A172 (cell line): Measurements from ENCODE around the gene PRDM16. TPM values are rescaled to one million over a fixed set of nuclear protein-coding genes. Genes with fewer than 3 reads are reported as not detected.

Experiments used
- DNase-seq: peaks from one replicate; pipeline ENCODE4 v3.0.0-alpha.2; 2015; ENCODE audit warnings: low spot score
- total RNA-seq: library from RNA; depleted of rRNA; stranded (reverse); fragments of >200 nt; shearing (Covaris generic); gene quantifications from 2 replicates; pipeline ENCODE4 v1.2.3, GENCODE V29; 2014

The PRDM16 gene
- total RNA-seq, 1 experiment from 2014 or later, result 0.84 TPM

DNA sequence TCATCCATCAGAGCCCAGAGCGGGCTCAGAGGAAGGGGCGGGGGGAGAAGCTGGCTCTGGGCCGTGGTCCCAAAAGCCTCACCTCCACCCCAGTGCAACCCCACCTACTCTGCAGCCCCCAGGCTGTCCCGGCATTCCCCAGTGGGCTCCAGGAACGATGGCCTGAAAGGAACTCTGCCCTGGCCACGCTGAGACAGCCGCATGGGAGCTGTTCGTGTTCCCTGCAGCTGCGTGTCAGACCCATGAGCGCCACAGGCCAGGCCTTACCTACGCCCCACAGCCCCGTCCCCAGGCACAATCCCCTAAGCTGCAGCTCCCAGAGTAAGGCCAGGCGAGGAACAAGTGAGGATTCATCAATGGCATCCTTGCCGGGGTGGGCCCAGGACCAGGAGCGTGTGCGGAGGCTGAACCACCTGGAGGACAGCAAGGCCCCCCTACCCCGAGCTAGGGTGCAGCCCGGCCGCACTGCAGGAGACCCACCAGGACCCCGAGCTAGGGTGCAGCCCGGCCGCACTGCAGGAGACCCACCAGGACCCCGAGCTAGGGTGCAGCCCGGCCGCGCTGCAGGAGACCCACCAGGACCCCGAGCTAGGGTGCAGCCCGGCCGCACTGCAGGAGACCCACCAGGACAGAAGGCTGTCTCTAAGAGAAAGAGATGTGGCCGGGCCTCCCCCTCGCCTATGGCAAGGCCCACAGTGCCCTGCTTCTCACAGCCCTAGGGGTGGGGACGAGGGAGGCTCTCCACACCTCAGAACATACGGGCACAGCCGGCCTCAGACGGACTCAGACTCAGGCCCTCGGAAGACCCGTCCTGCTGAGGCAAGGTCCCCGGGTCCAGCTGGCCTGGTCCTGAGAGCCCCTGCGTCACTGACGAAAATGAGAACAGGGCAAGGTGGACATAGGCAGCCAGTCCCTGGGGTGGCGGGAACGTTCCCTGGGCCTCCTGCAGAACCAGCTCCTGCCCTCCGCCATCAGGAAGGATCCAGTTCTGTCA lies 359.0 kb downstream of the PRDM16 start:
- DNase-seq, result no peak

DNA sequence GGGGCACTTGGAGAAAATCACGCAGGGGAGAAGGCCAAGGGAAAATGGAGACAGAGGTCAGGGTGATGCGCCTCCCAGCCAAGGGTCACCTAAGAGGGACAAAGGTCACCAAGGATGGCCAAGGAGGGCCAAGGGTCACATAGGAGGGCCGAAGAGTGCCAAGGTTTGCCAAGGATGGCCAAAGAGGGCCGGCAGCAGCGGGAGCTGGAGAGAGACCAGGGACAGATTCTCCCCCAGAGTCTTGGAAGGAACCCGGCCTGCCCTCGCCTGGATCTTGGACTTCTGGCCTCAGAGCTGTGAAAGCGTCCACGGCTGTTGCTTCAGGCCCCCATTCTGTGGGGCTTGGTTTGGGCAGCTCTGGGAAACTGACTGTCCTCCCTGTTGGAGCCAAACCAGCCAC lies 359.9 kb downstream of the PRDM16 start:
- DNase-seq, result no peak

DNA sequence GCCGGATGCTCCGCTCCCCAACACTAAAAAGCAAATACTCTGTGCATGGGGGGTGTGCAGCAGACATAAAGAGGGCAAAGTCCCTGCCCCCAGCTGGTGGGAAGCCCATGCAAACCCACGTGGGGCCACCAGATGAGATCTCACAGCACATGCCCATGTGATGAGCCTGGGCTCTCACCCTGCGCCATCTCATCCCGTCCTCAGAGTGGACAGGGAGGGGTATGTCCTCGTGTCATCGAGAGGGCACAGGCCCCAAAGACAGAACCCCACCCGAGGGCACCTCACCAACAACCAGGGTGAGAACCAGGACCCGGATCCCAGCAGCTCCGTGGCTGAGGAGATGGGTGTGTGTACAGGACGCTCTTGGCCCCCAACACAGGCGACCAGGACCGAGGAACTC lies 360.3 kb downstream of the PRDM16 start:
- DNase-seq, result no peak

DNA sequence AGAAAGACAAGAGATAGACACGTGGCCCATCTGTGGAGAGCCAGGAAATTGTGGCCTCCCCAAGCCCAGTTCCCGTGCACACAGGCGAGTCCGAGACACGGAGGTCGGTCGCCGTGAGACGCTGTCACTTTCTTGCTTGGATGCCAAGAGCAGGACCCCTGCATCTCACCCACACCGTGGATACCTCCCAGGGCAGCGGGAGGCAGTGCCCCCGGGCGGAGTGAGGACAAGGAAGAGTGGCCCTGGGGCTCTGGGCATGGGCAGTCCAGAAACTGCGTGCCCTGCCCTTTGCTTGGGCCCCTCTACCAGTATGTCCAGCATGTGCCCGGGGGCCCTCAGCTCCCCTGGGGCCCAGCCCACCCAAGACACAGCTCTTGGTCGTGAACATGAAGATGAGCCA lies 360.8 kb downstream of the PRDM16 start:
- no peak for DNase-seq

DNA sequence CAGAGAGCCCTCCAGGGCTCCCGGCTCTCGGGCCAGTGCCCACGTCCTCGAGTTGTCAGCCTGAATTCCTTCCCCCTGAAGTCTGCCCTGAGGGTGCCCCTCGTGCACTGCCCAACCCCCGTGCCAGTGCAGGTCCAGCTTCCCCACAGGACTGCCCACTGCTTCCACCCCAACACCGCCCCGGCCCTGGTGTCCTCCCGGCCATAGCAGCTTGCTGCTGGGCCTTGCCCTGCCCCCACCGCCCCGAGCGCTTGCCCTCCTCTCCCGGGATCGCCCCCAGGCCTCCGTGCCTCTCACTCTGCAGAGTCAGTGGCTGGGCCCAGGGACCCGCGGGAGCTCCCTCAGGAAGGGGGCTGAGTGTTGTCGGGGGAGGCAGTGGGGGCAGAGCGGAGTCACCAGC lies 361.4 kb downstream of the PRDM16 start:
- no peak for DNase-seq

DNA sequence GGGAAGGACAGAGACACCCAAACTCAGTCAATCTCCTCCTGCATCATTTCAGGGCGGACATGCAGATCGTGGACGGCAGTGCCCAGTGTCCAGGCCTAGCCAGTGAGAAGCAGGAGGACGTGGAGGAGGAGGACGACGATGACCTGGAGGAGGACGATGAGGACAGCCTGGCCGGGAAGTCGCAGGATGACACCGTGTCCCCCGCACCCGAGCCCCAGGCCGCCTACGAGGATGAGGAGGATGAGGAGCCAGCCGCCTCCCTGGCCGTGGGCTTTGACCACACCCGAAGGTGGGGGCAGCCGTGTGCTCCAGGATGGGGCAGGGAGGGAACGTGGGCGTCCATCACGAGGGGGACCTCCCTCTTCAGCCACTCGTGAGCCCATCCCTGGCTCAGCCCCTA lies 361.8 kb downstream of the PRDM16 start:
- DNase-seq, result no peak

DNA sequence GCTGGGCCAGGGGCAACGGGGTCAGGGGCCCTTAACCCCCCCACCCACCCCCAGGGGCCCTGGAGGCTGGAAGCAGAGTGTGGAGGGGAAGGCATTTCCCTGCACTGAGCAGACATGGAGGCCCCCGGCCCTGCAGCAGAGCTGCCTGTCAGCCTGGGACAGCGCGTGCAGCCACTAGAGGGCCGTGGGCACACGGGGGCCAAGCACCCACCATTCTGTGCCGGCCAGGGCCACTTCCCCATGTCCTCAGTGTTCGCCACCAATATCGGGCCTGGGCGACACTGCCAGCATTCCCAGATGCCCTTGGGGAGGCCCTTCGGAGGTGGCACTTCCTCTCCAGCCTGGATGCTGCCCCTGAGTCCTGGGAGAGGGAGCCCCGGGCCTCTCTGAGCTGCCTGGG lies 362.3 kb downstream of the PRDM16 start:
- DNase-seq, result no peak

DNA sequence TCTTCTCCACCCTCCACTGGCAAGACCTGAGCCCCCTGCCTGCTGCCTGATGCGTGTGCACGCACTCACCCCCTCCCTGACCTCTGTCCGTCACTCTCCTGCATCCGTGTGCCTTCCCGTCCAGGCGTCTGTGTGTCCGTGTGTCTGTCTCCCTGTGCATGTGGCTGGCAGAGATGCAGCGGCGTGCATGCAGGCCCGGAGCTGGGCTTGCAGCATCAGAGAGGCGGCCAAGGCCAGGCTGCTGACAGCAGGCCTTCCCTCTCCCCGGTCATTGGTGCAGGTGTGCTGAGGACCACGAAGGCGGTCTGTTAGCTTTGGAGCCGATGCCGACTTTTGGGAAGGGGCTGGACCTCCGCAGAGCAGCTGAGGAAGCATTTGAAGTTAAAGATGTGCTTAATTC lies 362.7 kb downstream of the PRDM16 start:
- no peak for DNase-seq

DNA sequence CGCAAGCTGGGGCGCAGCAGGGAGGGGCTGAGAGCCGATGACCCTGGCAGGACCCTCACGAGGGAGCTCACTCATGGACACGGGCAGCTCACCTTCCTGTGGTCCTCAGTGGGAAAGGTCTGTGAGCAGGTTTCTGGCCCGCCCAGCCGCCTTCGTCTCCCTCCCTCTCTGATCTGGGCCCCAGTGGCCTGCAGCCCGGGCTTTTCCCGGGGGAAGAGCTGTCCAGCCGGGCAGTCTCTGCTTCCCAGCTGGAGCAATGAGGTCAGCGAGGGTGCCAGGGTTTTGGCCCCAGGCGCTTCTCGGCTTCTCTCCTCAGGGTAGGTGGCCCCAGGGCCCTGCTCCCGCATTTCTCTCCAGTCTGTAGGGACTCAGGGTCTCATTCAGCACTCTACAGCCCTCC lies 363.3 kb downstream of the PRDM16 start:
- DNase-seq, result no peak

DNA sequence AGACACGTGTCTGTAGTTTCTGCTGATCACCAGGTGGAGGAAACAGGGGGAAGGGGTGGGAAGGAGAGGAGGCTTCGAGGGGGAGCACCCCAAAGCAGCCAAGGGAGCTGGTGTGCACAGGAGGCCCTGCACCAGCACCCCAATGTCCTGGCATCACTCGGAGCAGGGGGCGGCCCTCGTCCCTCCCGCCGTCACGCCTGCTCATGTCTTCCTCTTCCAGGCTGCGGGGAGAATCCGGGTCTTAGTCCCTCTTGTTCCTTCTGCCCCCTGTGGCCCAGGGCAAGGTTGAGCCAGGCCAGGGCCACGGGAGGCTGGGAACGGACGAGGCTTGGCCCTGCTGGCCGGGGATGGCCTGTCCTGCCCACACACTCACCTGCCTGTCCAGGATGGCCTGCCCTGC lies 364.1 kb downstream of the PRDM16 start:
- DNase-seq, result no peak

DNA sequence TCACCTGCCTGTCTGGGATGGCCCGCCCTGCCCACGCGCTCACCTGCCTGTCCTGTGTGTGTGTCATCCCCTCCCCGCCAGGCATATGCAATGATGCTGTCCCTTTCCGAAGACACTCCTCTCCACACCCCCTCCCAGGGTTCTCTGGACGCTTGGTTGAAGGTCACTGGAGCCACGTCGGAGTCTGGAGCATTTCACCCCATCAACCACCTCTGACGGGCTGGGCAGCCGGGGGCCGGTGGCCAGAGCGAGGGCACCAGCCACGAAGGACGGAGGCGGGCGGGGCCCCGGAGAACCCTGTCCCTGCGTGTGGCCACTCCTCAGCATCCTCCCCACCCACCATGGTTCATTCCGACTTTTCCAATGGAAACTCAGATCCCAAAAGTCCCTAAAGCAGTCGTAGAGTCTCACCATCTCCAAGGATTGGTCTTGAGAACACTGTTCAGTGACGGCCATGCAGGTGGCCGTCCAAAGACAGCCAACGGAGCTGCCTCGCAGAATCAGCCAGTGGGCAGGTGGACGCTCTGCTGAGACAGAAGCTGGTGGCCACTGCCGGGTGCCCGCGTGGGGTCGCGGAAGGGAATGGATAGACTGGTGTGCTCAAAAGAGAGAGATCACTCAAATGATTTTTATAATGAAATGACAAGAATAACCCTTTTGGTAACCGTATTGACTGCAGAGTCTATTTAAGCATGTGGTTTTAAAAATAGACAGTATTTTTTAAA lies 364.8 kb downstream of the PRDM16 start:
- DNase-seq, result no peak

DNA sequence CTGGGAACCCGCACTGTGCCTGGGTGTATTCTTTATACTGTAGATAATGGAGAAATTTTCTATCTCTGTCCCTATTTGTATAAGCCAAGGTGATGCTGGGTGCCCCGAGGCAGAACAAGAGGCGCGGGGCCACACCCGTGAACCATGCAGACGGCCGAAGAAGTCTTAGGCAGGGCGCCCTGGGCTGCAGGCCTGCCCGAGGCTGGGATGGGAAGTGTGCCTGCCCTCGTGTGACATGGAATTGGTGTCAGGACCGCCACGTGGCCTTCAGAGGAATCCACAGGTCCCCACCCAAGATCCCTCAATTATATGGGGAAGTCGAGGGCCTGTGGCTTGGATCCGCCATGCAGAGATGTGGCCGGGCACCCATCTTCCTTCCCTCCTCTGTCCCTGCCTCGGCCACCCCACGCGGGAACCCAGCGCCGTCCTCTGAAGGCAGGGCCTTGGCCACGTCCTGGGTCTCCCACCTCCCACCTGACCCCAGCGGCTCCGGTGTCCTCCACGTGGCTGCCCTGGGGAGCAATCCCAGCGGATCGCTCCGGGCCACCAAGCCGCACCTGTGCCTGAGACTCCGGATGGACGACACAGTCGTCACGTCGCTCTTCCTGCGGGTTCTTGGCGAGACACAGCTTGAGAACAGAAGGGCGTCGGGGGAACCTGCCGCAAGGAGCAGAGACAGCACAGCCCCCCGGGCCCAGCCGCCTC lies 365.6 kb downstream of the PRDM16 start:
- no peak for DNase-seq

DNA sequence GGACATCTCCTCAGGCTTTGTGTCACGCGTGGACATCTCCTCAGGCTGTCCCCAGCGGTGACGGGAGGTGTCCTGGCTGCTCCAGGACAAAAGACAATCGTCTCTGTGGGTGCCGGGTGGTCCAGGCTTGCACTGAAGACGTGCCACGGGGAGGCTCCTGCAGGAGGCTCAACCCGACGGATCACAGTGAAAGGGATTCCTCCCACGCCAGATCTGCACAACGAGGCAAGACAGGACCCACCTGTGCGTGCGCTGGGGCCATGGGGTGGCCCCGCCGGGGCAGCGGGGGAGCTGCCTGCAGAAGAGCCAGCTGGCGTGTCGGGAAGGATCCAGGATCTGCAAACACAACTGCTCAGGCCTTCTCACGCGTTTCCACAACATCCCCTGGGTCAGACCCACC lies 366.7 kb downstream of the PRDM16 start:
- DNase-seq, result no peak

DNA sequence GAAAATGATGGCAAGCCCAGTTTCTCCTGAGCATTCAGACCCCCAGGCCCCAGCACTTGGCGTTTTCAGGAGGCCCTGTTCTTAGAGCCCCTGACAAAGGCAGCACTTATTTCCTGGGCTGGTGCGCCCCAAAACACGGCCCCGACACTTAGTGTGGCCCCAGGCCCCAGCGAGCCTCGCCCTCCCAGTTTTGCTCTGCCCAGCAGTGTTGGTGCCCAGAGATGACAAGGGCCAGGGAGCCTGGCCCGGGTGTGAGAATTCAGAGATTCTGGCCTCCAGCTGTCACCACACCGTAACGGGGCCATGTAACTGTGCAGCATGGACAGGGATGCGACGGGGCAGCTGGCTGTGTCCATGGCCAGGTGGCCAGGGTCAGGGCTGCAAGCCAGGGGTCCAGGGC lies 367.4 kb downstream of the PRDM16 start:
- no peak for DNase-seq

DNA sequence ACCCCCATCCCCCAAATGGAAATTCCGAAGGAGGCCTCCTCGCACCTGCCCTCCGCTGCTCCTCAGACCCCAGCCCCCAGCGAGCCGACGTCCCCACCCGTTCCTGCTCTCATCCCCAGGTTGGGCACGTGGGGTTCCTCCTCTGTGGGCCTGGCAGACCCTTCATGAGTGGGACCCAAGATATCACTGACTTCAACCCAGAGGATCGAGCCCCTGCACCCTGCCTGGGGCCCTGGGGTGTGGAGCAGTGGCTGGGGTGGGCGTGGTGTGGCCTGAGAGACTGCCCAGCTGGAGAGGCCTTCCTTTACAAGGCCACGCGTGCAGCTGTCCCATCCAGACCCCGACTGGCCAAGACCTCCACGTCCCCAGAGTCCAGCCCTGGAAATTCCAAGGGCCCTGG lies 367.9 kb downstream of the PRDM16 start:
- no peak for DNase-seq

DNA sequence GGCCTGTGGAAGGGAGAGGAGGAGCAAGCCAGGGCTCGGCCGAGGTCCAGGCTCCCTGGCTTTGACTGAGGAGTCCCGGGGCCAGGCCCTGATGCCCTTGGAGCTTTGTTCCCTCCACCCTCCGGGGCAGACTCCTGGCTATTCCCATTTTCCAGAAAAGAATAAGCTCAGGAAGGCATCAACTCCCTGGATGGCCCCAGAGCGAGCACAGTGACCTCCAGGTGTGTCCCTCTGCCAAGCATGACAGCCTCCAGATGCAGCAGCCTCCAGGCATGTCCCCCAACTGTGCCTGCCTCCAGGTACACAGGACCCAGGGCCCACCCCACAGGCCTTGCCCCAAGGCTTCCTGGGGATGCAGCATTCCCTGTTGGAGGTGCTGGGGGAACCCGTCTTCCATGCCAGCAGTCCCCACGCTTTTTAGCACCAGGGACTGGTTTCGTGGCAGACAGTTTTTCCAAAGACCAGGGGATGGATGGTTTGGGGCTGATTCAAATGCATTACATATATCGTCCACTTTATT lies 369.7 kb downstream of the PRDM16 start:
- DNase-seq, result no peak

DNA sequence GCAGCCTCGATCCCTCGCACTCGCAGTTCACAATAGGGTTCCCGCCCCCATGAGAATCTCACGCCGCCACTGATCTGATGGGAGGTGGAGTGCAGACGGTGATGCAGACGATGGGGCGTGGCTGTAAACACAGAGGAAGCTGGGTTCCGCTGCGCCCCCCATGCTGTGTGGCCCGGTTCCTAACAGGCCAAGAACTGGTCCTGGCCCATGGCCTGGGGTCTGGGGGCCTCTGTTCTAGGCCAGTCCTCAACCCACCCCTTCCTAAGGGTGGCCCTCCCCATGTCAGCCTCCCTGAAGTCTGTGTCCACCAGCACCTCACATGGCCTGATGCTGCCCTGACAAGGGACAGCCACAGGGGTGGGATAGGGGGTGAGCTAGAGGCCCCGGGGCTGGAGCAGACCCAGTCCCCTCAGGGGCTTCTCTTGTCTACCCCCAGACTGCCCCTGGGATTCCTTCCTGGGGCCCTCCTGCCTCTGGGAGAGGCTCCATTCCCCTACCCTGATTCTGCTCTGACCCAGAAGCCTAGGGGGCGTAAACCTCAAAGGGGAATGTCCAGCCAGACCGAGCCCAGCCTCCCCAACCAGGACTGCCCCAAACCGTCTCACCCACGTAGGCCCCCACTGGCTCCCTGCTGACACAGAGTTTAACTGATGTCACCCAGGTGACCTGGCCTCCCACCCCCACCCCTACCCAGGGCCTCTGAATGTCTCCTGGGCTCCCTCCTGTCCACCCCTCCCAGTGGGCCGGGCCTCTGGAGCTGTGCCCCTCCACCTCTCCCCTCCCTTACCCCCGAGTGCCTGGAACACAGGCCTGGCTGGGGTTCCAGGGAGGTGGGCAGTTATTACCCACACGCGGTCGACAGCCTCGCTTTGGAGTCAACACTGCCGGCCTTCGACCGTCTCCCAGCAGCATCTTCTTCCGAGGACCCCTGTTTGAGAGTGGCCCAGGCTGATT lies 370.6 kb downstream of the PRDM16 start:
- no peak for DNase-seq

DNA sequence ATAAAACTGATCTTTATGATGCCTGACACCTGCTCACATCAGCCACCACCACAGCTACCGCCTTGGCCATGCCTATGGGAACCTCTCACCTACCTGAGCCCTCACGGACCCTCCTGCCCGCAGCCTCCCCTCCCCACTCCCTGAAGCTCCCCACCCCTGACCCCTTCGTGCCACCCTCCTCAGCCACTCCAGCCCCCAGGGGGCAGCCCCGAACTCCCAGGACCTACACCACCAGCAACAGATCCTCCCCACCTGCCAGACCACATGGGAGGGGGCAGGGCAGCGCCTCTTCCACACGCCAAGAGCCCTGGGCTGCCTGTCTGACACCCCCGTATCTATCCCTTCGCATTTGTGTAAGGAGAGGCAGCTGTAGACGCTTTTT lies 371.3 kb downstream of the PRDM16 start:
- DNase-seq, result no peak

DNA sequence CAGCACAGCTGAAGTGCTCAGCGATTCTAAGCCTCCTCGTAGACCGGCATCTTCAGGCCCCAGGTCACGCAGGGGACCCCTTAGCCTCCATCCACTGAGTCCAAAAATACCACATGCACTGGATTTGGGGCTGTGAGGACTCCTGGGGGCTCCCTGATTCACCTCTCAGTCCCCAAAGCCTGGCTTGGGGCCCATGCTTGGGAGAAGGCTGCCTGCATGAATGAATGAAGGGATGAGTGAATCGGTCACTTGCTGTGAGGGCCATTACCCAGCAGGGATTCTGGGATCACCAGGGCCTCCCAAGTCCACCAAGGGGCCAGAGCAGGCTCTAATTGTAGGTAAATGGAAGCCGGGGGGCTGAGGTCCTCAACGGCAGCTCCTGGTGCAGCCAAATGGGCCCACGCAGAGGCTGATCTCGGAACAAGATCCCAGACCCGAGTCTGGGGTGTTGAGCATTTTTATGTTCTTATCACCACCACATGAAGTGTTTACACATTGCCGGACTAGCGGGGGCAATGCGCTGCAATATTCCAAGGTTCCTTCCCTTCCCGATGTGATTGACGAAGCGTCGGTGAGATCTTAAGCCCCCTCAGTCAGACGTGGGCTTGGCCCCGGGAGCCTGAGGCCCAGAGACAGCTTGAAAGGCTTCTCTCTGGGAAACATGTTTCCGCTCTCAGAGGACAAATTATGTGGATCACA lies 371.9 kb downstream of the PRDM16 start:
- no peak for DNase-seq

DNA sequence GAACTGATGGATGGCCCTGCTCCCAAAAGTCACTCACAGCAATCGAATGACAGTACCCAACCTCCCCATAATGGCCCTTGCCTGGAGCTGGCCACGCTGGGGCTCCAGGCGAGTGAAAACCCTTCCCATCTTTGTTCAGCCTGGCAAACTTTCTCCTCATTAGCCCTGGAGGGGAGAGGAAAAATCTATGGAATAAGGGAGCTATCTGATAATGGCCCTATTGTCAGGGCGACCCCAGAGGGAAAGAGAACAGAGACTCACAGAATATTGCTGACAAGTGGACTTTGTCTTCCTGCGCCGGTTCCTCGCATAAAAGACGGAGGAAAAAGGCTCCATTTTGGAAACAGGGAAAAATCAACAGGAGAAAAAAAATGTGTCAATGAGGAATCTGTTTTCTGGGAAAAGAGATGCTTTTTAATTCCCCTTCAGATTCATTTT lies 372.4 kb downstream of the PRDM16 start:
- no peak for DNase-seq
